Neuronal stem cell (in vitro differentiated cells): Measurements from ENCODE around the gene RAP2B.

Experiments
- DNase-seq: peaks from one replicate; pipeline ENCODE4 v3.0.0-alpha.2; 2013; ENCODE audit warnings: low spot score
- H2AFZ ChIP-seq: one replicate; pipeline ENCODE4 v1.6.1; 2013; ENCODE audit warnings: mild to moderate bottlenecking, low read length, inconsistent platforms
- H2AK5ac ChIP-seq: 2 replicates; pipeline ENCODE4 v1.6.1; 2013; ENCODE audit warnings: low read depth, mild to moderate bottlenecking, inconsistent platforms, low read length, moderate library complexity, mixed read lengths
- H2BK120ac ChIP-seq: 2 replicates; pipeline ENCODE4 v1.6.1; 2013; ENCODE audit warnings: low read depth, mild to moderate bottlenecking, inconsistent platforms, low read length, moderate library complexity, mixed read lengths
- H2BK12ac ChIP-seq: one replicate; pipeline ENCODE4 v1.6.1; 2013; ENCODE audit warnings: low read length, inconsistent platforms
- H2BK15ac ChIP-seq: 2 replicates; pipeline ENCODE4 v1.6.1; 2013; ENCODE audit warnings: mild to moderate bottlenecking, low read length, inconsistent platforms, mixed read lengths
- H2BK5ac ChIP-seq: one replicate; pipeline ENCODE4 v1.6.1; 2013; ENCODE audit warnings: inconsistent platforms, mild to moderate bottlenecking, low read length, moderate library complexity
- H3K14ac ChIP-seq: one replicate; pipeline ENCODE4 v1.6.1; 2013; ENCODE audit warnings: low read length, inconsistent platforms
- H3K18ac ChIP-seq: 2 replicates; pipeline ENCODE4 v1.6.1; 2013; ENCODE audit warnings: low read length, inconsistent platforms
- H3K23ac ChIP-seq: 2 replicates; pipeline ENCODE4 v1.6.1; 2013; ENCODE audit warnings: low read depth, mild to moderate bottlenecking, mixed read lengths, low read length, inconsistent platforms; ENCODE audit not compliant: poor library complexity
- H3K27ac ChIP-seq: replicated peaks from 3 replicates; pipeline ENCODE4 v1.5.1; 2013; ENCODE audit warnings: low read length, inconsistent platforms
- H3K27me3 ChIP-seq, 3 experiments: 2 replicates each; pipeline ENCODE4 v1.6.1; 2013; ENCODE audit warnings: low read length in 3 of 3, mild to moderate bottlenecking in 2 of 3, inconsistent platforms in 1 of 3, low read depth in 1 of 3, mixed read lengths in 1 of 3, moderate library complexity in 1 of 3; ENCODE audit not compliant: control insufficient read depth in 3 of 3, insufficient read depth in 3 of 3
- H3K36me3 ChIP-seq, 2 donors: replicated peaks in 1 of 2; 2 replicates each; pipeline ENCODE4 v1.6.1; 2013; ENCODE audit warnings: low read length in 2 of 2; ENCODE audit not compliant: control insufficient read depth in 2 of 2, insufficient read depth in 2 of 2
- H3K4ac ChIP-seq: 2 replicates; pipeline ENCODE4 v1.6.1; 2013; ENCODE audit warnings: inconsistent platforms, mild to moderate bottlenecking, low read length, moderate library complexity
- H3K4me1 ChIP-seq, 2 donors: 1 replicate in 1 of 2; 2 replicates in 1 of 2; pipeline ENCODE4 v1.6.1; 2013; ENCODE audit warnings: low read length in 2 of 2, low read depth in 1 of 2; ENCODE audit not compliant: control insufficient read depth in 2 of 2, insufficient read depth in 1 of 2
- H3K4me2 ChIP-seq: one replicate; pipeline ENCODE4 v1.6.1; 2013; ENCODE audit warnings: mild to moderate bottlenecking, low read length, inconsistent platforms; ENCODE audit not compliant: insufficient read depth, poor library complexity, severe bottlenecking
- H3K4me3 ChIP-seq, 2 donors: 2 replicates each; pipeline ENCODE4 v1.5.1; 2013; ENCODE audit warnings: low read length in 2 of 2, mild to moderate bottlenecking in 2 of 2, inconsistent platforms in 1 of 2, moderate library complexity in 1 of 2
- H3K79me1 ChIP-seq: one replicate; pipeline ENCODE4 v1.6.1; 2013; ENCODE audit warnings: low read depth, mild to moderate bottlenecking, inconsistent platforms, low read length, moderate library complexity
- H3K9ac ChIP-seq: one replicate; pipeline ENCODE4 v1.6.1; 2013; ENCODE audit warnings: mild to moderate bottlenecking, low read depth, low read length, inconsistent platforms; ENCODE audit not compliant: poor library complexity
- H3K9me3 ChIP-seq, 2 donors: replicated peaks in 1 of 2; 2 replicates each; pipeline versions ENCODE3 to v1.6.1; 2013; ENCODE audit warnings: low read length in 2 of 2, mild to moderate bottlenecking in 2 of 2, inconsistent platforms in 1 of 2, low read depth in 1 of 2, mixed read lengths in 1 of 2, moderate library complexity in 1 of 2; ENCODE audit not compliant: control insufficient read depth in 2 of 2, insufficient read depth in 1 of 2
- H4K8ac ChIP-seq: one replicate; pipeline ENCODE4 v1.6.1; 2013; ENCODE audit warnings: low read depth, mild to moderate bottlenecking, inconsistent platforms, low read length, moderate library complexity
- H4K91ac ChIP-seq: one replicate; pipeline ENCODE4 v1.6.1; 2013; ENCODE audit warnings: low read length, low read depth, mild to moderate bottlenecking, inconsistent platforms; ENCODE audit not compliant: poor library complexity
- WGBS, 2 donors: extraction: QIAGEN DNeasy Blood & Tissue Kit; methylation state at CpG; one replicate each; pipeline ENCODE4 v1.1.7; 2013; ENCODE audit warnings: missing lambda C conversion rate in 2 of 2, mixed read lengths in 1 of 2; ENCODE audit not compliant: insufficient read length in 2 of 2, insufficient replicate concordance in 1 of 2; ENCODE audit errors: extremely low coverage in 2 of 2; 5-methylcytosine and 5-hydroxymethylcytosine counted together

The RAP2B gene

GRCh38 chr3:153144779-153145178 lies 17.2 kb upstream of the RAP2B start:
- H3K4me3 ChIP-seq, result no peak overlapping the region
- no peak overlapping the region for H2AFZ ChIP-seq
- DNase-seq, result no peak
- no peak overlapping the region for H3K27ac ChIP-seq
- no peak overlapping the region for H2BK12ac ChIP-seq
- H3K23ac ChIP-seq, result no peak overlapping the region
- no peaks in the 10 kb centered on the region for H3K27me3 ChIP-seq
- H3K79me1 ChIP-seq, result no peaks in the 10 kb centered on the region
- WGBS, 2 donors, result no CpG with 5 or more reads among the region's 1 CpG
- H3K9me3 ChIP-seq, result no peaks in the 10 kb centered on the region
- no peaks in the 10 kb centered on the region for H3K4me1 ChIP-seq
- H2BK5ac ChIP-seq, result no peak overlapping the region
- H2BK15ac ChIP-seq, result no peak overlapping the region
- H4K8ac ChIP-seq, result no peak overlapping the region
- H3K36me3 ChIP-seq, result no peaks in the 10 kb centered on the region
- H2AK5ac ChIP-seq, result no peak overlapping the region
- no peak overlapping the region for H3K14ac ChIP-seq
- H3K9ac ChIP-seq, result no peak overlapping the region
- H4K91ac ChIP-seq, result no peak overlapping the region
- no peak overlapping the region for H2BK120ac ChIP-seq
- H3K4me2 ChIP-seq, result no peak overlapping the region
- no peak overlapping the region for H3K18ac ChIP-seq
- H3K4ac ChIP-seq, result no peak overlapping the region

DNA sequence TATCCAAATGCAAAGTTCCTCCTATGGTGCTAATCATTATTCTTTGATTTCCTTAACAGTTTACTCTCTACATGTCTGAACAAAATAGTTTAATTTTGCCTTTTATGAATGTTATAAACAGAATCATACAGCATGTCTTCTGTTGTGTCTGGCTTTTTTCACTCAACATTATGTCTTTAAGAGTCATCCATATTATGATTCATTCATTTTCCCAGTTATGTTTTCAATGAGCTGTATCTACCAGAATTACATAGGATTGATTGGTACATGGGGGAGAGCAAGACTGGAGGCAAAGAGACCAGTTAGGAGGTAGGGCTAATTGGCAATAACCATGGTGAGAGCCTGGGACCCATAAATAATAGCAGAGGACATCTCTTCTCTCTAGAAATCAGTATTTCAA lies 16.6 kb upstream of the RAP2B start:
- no peak overlapping the region for H3K27ac ChIP-seq

GRCh38 chr3:153146191-153147053 lies 15.6 kb upstream of the RAP2B start:
- Histone ChIP-seq H3K9ac (no peak overlapping the region), H3K23ac (no peak overlapping the region), H2BK15ac (no peak overlapping the region), H3K79me1 (no peaks in the 10 kb centered on the region), H3K4me1 (no peaks in the 10 kb centered on the region), H3K14ac (no peak overlapping the region), H3K4me2 (no peak overlapping the region), H2BK120ac (no peak overlapping the region), H3K4ac (no peak overlapping the region), H4K91ac (no peak overlapping the region), H3K4me3 (no peak overlapping the region), H3K18ac (no peak overlapping the region), H2AK5ac (no peak overlapping the region), H4K8ac (no peak overlapping the region), H3K27me3 (no peaks in the 10 kb centered on the region), H2BK12ac (no peak overlapping the region), H3K36me3 (no peaks in the 10 kb centered on the region), H3K9me3 (no peaks in the 10 kb centered on the region), H3K27ac (no peak overlapping the region), H2BK5ac (no peak overlapping the region), H2AFZ (no peak overlapping the region)
- no peak for DNase-seq
- WGBS, 2 donors, result no CpG with 5 or more reads among the region's 6 CpGs

More for the DNA sequence above, 16.6 kb upstream of the RAP2B start:
- H3K9ac ChIP-seq, result no peak overlapping the region
- no peaks in the 10 kb centered on the region for H3K36me3 ChIP-seq
- H3K27me3 ChIP-seq, result no peaks in the 10 kb centered on the region
- H4K8ac ChIP-seq, result no peak overlapping the region
- H2BK120ac ChIP-seq, result no peak overlapping the region
- H3K9me3 ChIP-seq, result no peaks in the 10 kb centered on the region
- no peak overlapping the region for H3K4me2 ChIP-seq
- no peak overlapping the region for H2BK5ac ChIP-seq
- H4K91ac ChIP-seq, result no peak overlapping the region
- H2BK15ac ChIP-seq, result no peak overlapping the region
- no peak overlapping the region for H2AFZ ChIP-seq
- H3K79me1 ChIP-seq, result no peaks in the 10 kb centered on the region
- H2BK12ac ChIP-seq, result no peak overlapping the region
- DNase-seq, result no peak
- no peak overlapping the region for H2AK5ac ChIP-seq
- H3K14ac ChIP-seq, result no peak overlapping the region
- no peak overlapping the region for H3K4me3 ChIP-seq
- no peak overlapping the region for H3K23ac ChIP-seq
- no peak overlapping the region for H3K18ac ChIP-seq
- no peaks in the 10 kb centered on the region for H3K4me1 ChIP-seq
- H3K4ac ChIP-seq, result no peak overlapping the region

GRCh38 chr3:153150991-153151390 lies 11.0 kb upstream of the RAP2B start:
- no peaks in the 10 kb centered on the region for H3K4me1 ChIP-seq

More at GRCh38 chr3:153150991-153151390, 11.0 kb upstream of the RAP2B start:
- Histone ChIP-seq H2AFZ (no peak overlapping the region), H2BK12ac (no peak overlapping the region), H3K27ac (no peak overlapping the region), H2BK120ac (no peak overlapping the region), H3K79me1 (no peaks in the 10 kb centered on the region), H3K4me3 (no peak overlapping the region), H3K23ac (no peak overlapping the region), H4K8ac (no peak overlapping the region), H4K91ac (no peak overlapping the region), H3K4ac (no peak overlapping the region), H2AK5ac (no peak overlapping the region), H3K36me3 (no peaks in the 10 kb centered on the region), H3K27me3 (no peaks in the 10 kb centered on the region), H2BK15ac (no peak overlapping the region), H3K14ac (no peak overlapping the region), H3K4me2 (no peak overlapping the region), H2BK5ac (no peak overlapping the region), H3K9ac (no peak overlapping the region), H3K18ac (no peak overlapping the region), H3K9me3 (no peaks in the 10 kb centered on the region)
- no peak for DNase-seq
- WGBS, 2 donors, result no CpG with 5 or more reads among the region's 2 CpGs
